GM04504 (cell line): Measurements from ENCODE around the gene CKB.

Experiments used
- DNase-seq: peaks from one replicate; pipeline ENCODE4 v3.0.0-alpha.2; 2012; ENCODE audit warnings: low read depth

Gene CKB

DNA sequence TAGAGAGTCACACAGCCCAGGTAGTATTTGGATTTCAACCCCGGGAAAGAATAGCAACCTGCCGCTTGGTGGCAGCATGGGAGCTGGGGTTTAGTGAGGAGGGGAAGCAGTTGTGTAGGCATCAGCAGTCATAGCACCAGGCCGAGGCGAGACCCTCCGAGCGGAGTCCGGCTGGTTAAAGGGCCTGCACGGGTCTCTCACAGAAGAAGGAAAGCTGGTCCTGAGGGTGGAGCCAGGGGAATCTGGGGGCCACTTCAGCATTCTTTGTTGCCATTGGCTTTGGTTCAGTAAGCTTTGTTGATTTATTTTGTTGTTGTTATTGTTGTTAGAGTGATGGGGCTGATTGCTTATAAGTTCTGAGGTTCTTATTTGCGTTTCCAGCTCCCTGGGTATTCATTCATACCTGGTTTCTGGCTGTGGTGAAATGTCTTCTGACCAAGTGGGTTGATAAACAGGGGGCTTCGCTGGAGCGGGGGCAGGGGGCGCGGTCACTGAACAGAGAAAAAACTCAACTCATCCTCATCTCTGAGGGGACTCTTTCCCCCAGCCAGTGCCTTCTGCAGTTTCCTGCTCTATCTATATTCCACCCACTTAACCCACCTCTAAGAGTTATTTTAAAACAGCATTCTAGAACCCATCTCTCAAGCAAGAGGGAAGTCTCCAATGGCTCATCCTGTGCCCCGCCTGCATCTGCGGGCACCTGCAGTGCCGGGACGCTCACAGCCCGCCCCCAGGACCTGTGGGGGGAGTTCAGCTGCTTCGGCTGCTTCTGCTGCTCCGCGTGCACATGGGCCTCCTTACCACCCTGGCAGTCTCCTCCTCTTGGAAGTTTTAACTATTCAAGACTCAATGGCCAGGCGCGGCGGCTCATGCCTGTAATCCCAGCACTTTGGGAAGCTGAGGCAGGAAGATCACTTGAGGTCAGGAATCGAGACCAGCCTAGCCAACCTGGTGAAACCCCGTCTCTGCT, 11.6 kb downstream of the CKB start:
- no peak for DNase-seq

DNA sequence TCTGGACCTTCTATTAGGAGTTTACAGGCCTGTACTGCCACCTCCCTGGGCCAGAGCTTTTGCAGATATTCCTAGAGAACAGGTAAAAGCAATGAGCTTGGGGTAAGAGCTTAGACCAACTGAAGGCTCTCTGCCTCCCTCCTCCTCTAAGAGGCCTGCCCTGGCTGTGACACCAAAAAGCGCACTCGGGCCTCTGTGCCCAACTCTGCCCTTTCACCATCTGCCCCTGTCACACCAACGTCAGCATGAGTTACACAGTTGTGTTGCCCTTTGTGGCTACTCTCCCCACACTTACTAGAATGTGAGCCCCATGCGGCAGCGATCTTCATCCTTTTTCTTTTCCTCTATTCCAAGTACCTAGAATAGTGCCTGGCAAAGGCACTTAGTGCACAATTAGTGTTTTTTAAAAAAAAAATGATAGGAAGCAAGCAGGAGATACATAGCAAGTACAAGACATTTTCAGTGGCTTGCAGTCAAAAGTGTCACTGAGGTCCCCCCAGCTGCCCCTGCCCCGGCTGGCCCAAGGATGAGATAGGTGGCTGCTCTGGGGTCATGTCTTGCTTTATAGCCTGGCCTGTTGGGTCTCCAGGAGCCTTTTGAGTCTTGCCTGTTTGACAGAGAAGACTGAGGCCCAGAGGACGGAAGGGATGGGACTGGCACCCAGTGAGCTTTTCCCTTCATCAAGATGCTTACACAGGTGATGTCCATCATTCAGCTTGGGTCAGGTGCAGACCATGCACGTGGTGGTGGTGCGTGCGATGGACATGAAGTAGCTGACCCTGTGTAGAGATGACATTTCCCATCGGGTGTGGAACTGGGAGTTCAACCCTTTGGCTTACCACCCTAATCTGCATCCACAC, 12.5 kb downstream of the CKB start:
- DNase-seq, result no peak

- no peak for DNase-seq
Observed at GRCh38 chr14:103508521-103509329, 13.9 kb downstream of the CKB start.

GRCh38 chr14:103507751-103508150, 14.9 kb downstream of the CKB start:
- DNase-seq, result no peak

- DNase-seq, result no peak
Observed at GRCh38 chr14:103504991-103505565, 17.6 kb downstream of the CKB start.

- DNase-seq, result no peak
Observed at GRCh38 chr14:103503296-103503695, 19.3 kb downstream of the CKB start.

GRCh38 chr14:103502877-103503276, 19.8 kb downstream of the CKB start:
- DNase-seq, result no peak

DNA sequence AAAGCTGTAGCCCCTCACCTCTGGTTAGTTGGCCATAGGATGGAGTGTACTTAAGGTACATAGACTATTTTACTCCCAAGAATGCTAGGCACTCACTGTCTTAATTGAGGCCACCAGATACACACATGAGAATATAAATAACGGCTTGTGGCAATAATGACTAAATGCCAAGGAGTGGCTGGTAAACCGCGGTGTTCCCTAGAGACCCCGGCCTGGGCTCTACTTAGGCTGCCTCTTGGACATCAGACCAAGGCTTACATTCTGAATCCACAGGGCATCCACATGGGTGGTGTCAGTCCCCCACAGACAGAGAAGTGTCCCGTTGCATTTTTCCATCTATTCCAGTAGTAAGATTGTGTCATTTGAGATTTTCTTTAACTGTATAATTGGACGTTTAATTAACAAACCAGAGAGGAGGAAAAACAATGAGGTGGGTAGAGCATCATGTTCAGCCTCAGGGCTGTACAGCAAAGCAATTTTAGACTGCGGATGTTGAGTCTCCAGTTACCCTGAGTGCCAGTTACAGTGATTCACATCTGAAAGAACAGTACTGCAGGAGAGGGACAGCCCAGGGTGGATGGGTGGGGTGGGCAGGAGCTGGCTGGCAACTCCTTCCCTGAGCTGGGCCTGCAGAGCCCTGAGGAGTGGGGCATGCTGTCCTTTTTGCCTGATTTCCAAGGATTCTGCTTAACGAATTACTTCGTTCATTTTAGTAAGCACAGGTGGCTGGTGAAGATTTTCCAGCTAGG, 20.5 kb downstream of the CKB start:
- no peak for DNase-seq

DNA sequence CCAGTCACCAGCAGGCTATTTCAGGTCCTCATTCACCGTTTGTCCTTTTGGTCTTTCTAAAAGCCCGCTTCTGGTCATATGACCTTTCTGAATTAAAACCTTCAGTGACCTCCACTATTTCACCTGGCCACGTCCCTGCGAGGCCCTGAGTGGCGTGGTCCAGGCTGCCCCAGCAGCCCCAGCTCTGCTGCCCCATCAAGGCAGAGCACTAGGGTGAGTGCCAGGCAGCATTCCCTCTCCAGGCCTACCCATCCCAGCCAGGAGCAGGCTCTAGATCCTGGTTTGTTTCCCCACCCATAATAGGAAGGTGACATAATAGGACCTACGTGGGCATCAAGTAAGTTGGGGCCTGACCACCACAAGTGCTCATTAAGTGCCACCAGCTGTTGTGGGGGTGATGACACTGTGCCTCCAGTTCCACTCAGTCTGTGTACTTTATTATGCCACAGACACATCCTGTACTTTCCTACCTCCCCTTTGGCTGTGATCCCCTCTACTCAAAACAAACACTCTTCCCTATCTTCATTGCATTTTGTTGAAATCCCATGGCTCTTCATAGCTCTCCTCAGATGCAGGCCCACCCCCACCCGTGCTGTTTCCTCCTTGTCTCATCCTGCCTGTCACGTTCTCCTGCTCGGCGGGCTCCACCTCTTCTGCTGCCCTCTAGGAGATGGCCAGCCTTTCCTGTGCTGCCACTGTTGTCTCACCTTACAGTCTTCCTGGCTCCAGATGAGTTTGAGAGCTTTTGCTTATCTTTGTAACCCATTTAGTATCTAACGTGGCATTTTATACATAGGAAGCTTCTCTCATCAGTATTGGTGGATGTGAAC, 21.4 kb downstream of the CKB start:
- no peak for DNase-seq

GRCh38 chr14:103500148-103500990, 22.3 kb downstream of the CKB start:
- no peak for DNase-seq

DNA sequence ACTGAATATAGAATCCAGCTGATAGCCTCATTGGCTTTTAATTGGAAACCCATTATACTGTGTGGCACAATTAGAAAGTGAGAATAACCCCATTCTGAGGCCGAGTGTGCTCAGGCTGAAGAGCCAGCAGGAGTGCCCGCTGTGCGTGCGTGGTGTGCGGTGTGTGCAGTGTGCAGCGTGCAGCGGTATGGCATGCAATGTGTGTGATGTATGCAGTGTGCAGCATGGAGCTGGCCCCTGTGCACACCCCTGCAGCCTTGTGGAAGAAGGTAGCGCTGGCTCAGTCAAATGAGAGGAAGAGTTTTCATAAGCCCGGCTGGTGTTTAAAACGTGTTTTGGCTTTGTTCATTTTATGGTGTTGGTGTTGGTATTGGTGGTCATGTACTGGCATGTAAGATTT, 22.9 kb downstream of the CKB start:
- no peak for DNase-seq

- no peak for DNase-seq
Observed at GRCh38 chr14:103496776-103497175, 25.9 kb downstream of the CKB start.

- no peak for DNase-seq
Observed at GRCh38 chr14:103495854-103496253, 26.8 kb downstream of the CKB start.

DNA sequence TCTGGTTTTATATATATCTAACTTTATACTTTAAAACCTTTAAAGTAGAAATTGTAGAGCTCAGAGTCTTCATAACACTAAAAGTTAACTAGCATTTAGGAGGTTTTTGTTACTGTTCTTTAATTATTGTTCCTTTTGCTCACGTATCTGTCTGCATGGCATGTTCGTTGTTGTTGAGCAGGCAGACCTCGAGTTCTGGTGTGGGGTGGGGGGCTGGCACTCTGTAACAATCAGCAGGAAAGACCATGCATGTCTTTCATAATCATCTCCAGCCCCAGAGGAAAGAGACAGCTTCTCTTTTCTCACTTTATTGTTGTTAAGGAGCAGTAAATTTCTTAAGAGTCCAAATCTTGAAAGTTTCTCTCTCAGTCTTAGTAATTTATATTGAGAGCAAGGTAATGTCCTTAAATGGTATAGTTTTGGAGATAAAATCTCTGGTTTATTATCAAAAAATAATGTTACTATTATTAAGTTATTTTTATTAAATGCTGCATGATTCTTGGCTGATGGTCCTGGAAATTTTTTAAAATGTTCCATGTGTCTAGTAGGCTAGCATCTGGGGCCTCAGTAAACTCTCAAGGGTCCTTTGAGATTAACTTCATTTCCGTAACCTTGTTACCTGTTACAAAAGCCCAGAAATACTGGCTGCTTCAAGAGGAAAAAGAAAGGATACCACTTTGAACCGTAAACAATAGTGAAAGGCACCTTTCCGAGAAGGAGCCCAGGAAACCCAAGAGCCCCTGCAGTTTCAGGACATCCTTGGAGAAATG, 30.3 kb downstream of the CKB start:
- no peak for DNase-seq

DNA sequence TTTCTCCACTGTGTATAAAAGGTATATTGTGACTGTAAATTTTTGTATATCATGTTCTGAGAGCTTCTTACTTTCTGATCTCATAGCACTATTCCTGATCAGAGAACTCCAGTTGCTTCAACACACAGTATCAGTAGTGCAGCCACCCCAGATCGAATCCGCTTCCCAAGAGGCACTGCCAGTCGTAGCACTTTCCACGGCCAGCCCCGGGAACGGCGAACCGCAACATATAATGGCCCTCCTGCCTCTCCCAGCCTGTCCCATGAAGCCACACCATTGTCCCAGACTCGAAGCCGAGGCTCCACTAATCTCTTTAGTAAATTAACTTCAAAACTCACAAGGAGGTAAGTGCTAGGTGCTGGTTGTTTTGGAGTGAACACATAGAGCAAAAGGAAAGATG, 30.9 kb downstream of the CKB start:
- no peak for DNase-seq

DNA sequence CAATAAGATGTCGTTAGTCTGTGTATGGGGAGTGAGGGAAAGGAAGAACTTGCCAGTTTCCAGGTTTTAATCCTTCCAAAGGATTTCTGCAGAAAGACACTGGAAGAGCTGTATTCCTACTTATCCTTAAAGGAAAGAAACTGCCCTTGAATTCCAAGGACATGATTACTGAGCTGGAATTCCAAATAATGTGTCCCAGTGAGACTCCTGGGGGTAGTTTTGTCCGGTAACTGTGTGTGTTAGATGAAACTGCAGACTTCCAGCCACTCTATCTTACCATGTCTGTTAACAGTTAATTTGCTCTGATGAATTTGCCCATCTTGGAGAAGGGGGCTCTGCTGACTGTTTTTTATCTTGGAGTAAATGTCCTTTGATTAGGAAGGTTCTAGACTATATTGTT, 33.0 kb downstream of the CKB start:
- no peak for DNase-seq

DNA sequence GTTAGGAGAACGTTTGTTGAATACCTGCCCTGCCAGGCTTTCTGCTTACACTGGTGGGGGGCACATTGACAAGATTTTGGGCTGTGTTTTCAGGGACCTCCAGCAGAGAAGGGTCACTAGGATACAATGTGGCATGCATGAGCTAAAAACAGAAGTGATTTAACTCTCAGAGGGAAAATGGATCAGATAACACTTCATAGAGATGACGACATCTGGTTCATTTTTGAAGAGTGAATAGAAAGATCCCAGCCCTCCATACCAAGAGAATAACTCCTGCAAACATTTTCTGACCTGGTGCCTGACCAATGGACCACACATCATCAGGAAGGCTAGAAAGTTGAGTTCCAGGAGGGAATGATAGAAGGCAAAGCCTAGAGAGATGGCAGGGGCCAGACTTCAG, 33.7 kb downstream of the CKB start:
- no peak for DNase-seq

DNA sequence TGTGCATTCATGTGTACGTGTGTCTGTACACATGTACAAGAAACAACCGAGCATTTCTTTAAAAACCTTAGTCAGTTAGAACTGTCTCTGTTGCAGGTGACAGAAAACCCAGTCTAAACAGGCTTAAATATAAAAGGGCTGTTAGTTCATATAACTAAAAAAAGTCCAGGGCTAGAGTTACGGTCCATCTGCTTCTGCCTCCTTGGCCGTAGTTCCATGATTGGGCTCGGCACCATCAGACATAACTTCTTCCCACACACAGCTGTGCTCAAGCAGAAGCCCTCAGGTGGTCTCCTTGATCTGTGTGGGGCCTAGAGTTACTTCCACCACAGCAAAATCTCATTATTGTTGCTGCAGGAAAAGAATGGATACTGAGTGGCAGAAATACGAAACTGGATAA, 34.6 kb downstream of the CKB start:
- no peak for DNase-seq
